Erythroblast (primary cell): ENCODE data around the gene SALL4.

Experiments used
- GATA1 ChIP-seq: IDR thresholded peaks from 2 replicates; pipeline ENCODE4 v1.6.1; 2011; ENCODE audit warnings: low read depth, mild to moderate bottlenecking, control low read depth, low read length, moderate library complexity
- POLR2A ChIP-seq: IDR thresholded peaks from 2 replicates; pipeline ENCODE4 v1.6.1; 2011; ENCODE audit warnings: mild to moderate bottlenecking, low read length

DNA sequence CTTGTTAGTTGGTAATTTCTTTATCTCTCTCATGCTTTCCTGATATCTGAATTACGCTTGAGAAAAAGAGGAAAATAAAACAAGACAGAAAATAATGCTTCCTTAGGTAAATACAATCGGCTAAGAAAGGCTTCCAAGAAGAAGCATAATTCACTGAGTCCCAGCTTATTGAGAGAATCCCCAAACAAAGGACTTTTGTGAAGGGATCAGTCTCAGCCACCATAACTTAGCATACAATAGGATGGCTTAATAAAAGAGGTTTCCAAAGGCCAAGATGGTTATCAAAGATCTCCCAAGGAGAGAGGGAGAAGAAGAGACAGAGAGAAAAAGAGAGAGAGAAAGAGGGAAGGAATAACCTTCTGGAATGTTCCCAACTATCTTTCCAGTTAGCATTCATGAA is 46.0 kb upstream of the SALL4 start:
- no peak for TF ChIP-seq POLR2A
- TF ChIP-seq GATA1: no peak
